HFFc6 (cell line): ENCODE results near the gene CD79A. TPM values are rescaled to one million over a fixed set of nuclear protein-coding genes. Genes with fewer than 3 reads are reported as not detected.

Experiments used
- DNase-seq: peaks from one replicate; pipeline ENCODE4 v3.0.0-alpha.2; 2018
- H3K27ac Mint-ChIP-seq: 2 replicates; pipeline ENCODE4 v1.8.0; 2020; ENCODE audit warnings: mild to moderate bottlenecking, mixed read lengths
- H3K27me3 Mint-ChIP-seq: 2 replicates; pipeline ENCODE4 v1.8.0; 2021; ENCODE audit warnings: mild to moderate bottlenecking, moderate library complexity, mixed read lengths; ENCODE audit not compliant: insufficient read depth
- H3K36me3 Mint-ChIP-seq: 2 replicates; pipeline ENCODE4 v1.8.0; 2021; ENCODE audit warnings: low read depth, mixed read lengths
- H3K4me1 Mint-ChIP-seq: 2 replicates; pipeline ENCODE4 v1.8.0; 2020; ENCODE audit warnings: low read depth, mixed read lengths
- H3K4me3 Mint-ChIP-seq: 2 replicates; pipeline ENCODE4 v1.8.0; 2020; ENCODE audit warnings: mild to moderate bottlenecking, moderate library complexity, mixed read lengths
- H3K9me3 Mint-ChIP-seq: 2 replicates; pipeline ENCODE4 v1.8.0; 2020; ENCODE audit warnings: mild to moderate bottlenecking, mixed read lengths
- total RNA-seq, 6 experiments: library from RNA; stranded (reverse); fragmentation: NEBNext Ultra II Directional; extraction: Animal tissue kit (Norgen Biotek cat#: 25700); gene quantifications; 2 replicates in 1 of 6; 3 replicates in 5 of 6; pipeline ENCODE4 v1.2.3, GENCODE V29; 2021
- TF ChIP-seq, protein P1 (sequence below): fragments of 200-600 bp; sonication (generic); IDR thresholded peaks from 2 replicates; pipeline ENCODE4 v1.5.0; 2021; ENCODE audit warnings: antibody characterized with exemption, mild to moderate bottlenecking

Gene CD79A
- total RNA-seq, 6 experiments from 2014 or later: 0.23 to 0.62 (median 0.35) TPM; not detected in 2

GRCh38 chr19:41901707-41902360 is 24.8 kb downstream of the CD79A start:
- Mint-ChIP-seq H3K9me3 (no peaks in the 10 kb centered on the region), H3K36me3 (peaks cover 19% of the 10 kb centered on the region), H3K27ac (no peak overlapping the region), H3K4me1 (no peaks in the 10 kb centered on the region), H3K27me3 (no peaks in the 10 kb centered on the region; the same call in 1 of the 2 replicates), H3K4me3 (no peak overlapping the region)
- TF ChIP-seq, protein P1, sequence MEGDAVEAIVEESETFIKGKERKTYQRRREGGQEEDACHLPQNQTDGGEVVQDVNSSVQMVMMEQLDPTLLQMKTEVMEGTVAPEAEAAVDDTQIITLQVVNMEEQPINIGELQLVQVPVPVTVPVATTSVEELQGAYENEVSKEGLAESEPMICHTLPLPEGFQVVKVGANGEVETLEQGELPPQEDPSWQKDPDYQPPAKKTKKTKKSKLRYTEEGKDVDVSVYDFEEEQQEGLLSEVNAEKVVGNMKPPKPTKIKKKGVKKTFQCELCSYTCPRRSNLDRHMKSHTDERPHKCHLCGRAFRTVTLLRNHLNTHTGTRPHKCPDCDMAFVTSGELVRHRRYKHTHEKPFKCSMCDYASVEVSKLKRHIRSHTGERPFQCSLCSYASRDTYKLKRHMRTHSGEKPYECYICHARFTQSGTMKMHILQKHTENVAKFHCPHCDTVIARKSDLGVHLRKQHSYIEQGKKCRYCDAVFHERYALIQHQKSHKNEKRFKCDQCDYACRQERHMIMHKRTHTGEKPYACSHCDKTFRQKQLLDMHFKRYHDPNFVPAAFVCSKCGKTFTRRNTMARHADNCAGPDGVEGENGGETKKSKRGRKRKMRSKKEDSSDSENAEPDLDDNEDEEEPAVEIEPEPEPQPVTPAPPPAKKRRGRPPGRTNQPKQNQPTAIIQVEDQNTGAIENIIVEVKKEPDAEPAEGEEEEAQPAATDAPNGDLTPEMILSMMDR: no peak
- DNase-seq: no peak

DNA sequence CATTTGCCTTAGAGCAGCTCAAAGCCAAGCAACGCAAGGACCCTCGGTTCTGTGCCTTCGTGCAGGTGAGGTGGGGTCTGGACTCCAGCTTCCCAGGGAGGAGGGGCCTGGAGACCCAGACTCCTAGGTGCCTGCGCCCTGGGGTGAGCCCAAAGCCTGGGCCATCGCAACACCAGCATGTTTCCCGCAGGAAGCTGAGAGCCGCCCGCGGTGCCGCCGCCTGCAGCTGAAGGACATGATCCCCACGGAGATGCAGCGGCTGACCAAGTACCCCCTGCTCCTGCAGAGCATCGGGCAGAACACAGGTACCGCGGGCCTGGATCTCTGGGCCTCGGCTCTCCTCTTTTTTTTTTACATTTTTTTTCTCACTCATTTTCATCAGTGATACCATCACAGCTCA is 25.5 kb downstream of the CD79A start:
- H3K9me3 Mint-ChIP-seq: no peaks in the 10 kb centered on the region
- H3K4me1 Mint-ChIP-seq: no peaks in the 10 kb centered on the region
- TF ChIP-seq, protein P1: no peak
- H3K36me3 Mint-ChIP-seq: peaks cover 21% of the 10 kb centered on the region
- no peaks in the 10 kb centered on the region; the same call in 1 of the 2 replicates for H3K27me3 Mint-ChIP-seq
- H3K27ac Mint-ChIP-seq: no peak overlapping the region
- DNase-seq: no peak
- H3K4me3 Mint-ChIP-seq: no peak overlapping the region

DNA sequence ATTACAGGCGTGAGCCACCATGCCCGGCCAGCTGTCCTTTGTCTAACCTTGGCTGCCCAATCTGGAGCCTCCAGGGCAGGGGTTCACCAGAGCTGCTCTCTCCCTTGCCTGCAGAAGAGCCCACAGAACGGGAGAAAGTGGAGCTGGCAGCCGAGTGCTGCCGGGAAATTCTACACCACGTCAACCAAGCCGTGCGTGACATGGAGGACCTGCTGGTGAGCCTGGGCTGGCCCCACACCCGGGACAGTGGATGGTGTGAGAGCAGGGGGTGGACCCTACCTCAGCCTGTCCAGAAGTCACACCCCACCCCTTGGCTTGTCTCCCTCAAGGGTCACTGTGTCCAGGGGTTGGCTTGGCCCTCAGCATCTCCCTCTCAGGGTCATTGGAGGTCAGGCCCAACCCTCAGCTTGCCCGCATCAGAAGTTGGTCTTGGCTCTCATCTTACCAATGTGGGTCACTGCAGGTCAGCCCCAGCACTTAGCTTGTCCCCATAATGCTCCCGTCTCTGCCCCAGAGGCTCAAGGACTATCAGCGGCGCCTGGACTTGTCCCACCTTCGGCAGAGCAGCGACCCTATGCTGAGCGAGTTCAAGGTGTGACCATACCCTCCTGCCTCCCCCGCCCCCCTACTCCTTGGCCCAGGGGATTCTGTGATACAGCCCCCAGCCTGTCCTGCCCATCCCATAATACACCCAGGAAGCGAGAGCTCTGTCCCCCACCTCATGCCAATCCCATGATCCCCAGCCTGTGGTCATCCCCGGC is 26.3 kb downstream of the CD79A start:
- Mint-ChIP-seq H3K36me3 (peaks cover 21% of the 10 kb centered on the region), H3K27me3 (no peaks in the 10 kb centered on the region; the same call in 1 of the 2 replicates), H3K27ac (no peak overlapping the region), H3K4me1 (no peaks in the 10 kb centered on the region), H3K4me3 (no peak overlapping the region), H3K9me3 (no peaks in the 10 kb centered on the region)
- TF ChIP-seq, protein P1: no peak
- DNase-seq: no peak

GRCh38 chr19:41904118-41904870 is 27.2 kb downstream of the CD79A start:
- TF ChIP-seq, protein P1: no peak
- no peaks in the 10 kb centered on the region for H3K4me1 Mint-ChIP-seq
- H3K36me3 Mint-ChIP-seq: peaks cover 18% of the 10 kb centered on the region
- H3K27me3 Mint-ChIP-seq: peaks cover under 1% of the 10 kb centered on the region
- DNase-seq: no peak
- H3K27ac Mint-ChIP-seq: no peak overlapping the region
- H3K9me3 Mint-ChIP-seq: no peaks in the 10 kb centered on the region
- H3K4me3 Mint-ChIP-seq: no peak overlapping the region

GRCh38 chr19:41905273-41906002 is 28.4 kb downstream of the CD79A start:
- Mint-ChIP-seq H3K27ac (no peak overlapping the region), H3K9me3 (no peaks in the 10 kb centered on the region), H3K4me3 (no peak overlapping the region), H3K4me1 (no peaks in the 10 kb centered on the region), H3K27me3 (peaks cover 4% of the 10 kb centered on the region), H3K36me3 (peaks cover 18% of the 10 kb centered on the region)
- no peak for DNase-seq
- TF ChIP-seq, protein P1: no peak
